Heart right ventricle (tissue), 16 donors: ENCODE measurements around the gene ENPP7. TPM values are rescaled to one million over a fixed set of nuclear protein-coding genes. Genes with fewer than 3 reads are reported as not detected.

Experiments
- ATAC-seq, 8 donors: fragments of 200-7000 bp; cut with Tn5 transposase; one replicate each; pipeline ENCODE4 v1.9.1; 2020; ENCODE audit warnings: mild to moderate bottlenecking in 8 of 8, moderate library complexity in 8 of 8, moderate number of reproducible peaks in 1 of 8
- DNase-seq, 2 donors: peaks; one replicate each; pipeline ENCODE4 v3.0.0-alpha.2; 2020
- H3K27ac ChIP-seq, 10 donors: fragments of 200-600 bp; sonication (generic) in 2 of 10; one replicate each; pipeline versions ENCODE4 v1.5.0 to v1.8.0; 2020 to 2022; ENCODE audit warnings: mild to moderate bottlenecking in 3 of 10
- H3K27me3 ChIP-seq, 7 donors: fragments of 200-600 bp; one replicate each; pipeline ENCODE4 v1.8.0; 2021 to 2022; ENCODE audit warnings: mild to moderate bottlenecking in 2 of 7
- H3K36me3 ChIP-seq, 9 donors: fragments of 200-600 bp; sonication (generic) in 1 of 9; one replicate each; pipeline versions ENCODE4 v1.5.0 to v1.8.0; 2020 to 2022; ENCODE audit warnings: mild to moderate bottlenecking in 2 of 9
- H3K4me1 ChIP-seq, 9 donors: fragments of 200-600 bp; sonication (generic) in 1 of 9; one replicate each; pipeline versions ENCODE4 v1.5.0 to v1.8.0; 2020 to 2022; ENCODE audit warnings: mild to moderate bottlenecking in 4 of 9
- H3K4me3 ChIP-seq, 10 donors: fragments of 200-600 bp; sonication (generic) in 2 of 10; one replicate each; pipeline versions ENCODE4 v1.5.0 to v1.8.0; 2020 to 2022; ENCODE audit warnings: mild to moderate bottlenecking in 7 of 10, moderate library complexity in 2 of 10
- H3K9me3 ChIP-seq, 11 donors: fragments of 200-600 bp in 10 of 11; sonication (generic) in 2 of 11; one replicate each; pipeline versions ENCODE4 v1.5.0 to v1.8.0; 2013 to 2022; ENCODE audit warnings: mild to moderate bottlenecking in 2 of 11, control low read depth in 1 of 11, moderate library complexity in 1 of 11
- CTCF ChIP-seq, 9 donors: fragments of 200-600 bp; sonication (generic) in 2 of 9; IDR thresholded peaks; one replicate each; pipeline versions ENCODE4 v1.5.0 to v1.8.0; 2021 to 2022; ENCODE audit warnings: antibody characterized with exemption in 9 of 9, mild to moderate bottlenecking in 5 of 9, moderate library complexity in 1 of 9
- WGBS, 2 donors: extraction: QIAGEN DNeasy Blood & Tissue Kit; methylation state at CpG; one replicate each; pipeline ENCODE4 v1.1.7; 2013; ENCODE audit warnings: inconsistent platforms in 1 of 2; 5-methylcytosine and 5-hydroxymethylcytosine counted together
- intact Hi-C, 10 donors: fragments of 100-400 bp; cut with DNase I; formaldehyde crosslinking; loops; one replicate each; pipeline versions ENCODE4 v1.11.1 to v1.14.2; 2022
- polyA plus RNA-seq, 2 donors: library from polyadenylated mRNA; stranded (reverse); fragments of 200-250 nt; gene quantifications; one replicate each; pipeline ENCODE4 v1.2.3, GENCODE V29; 2013
- total RNA-seq, 10 donors: library from RNA; stranded (reverse); fragmentation: NEBNext Ultra II Directional in 3 of 10; extraction: Animal tissue kit (Norgen Biotek cat#: 25700) in 3 of 10; gene quantifications; one replicate each; pipeline versions ENCODE4 v1.2.1 to v1.2.4, GENCODE V29; 2021 to 2023
- donor health status: Arrhythmogenic right ventricular cardiomyopathy.
- donor health status: ischemic (EF 13 %, LVEDD 7.1; RV severe dilation, severe dysfunction).
- donor health status: healthy with polysubstance abuse.
- donor health status: DM: no; HTN: yes; CAD: no.
- donor health status: DM: no; HTN: no; CAD: no.
- donor health status: ischemic (EF 25% LVEDD 6.9; RV normal size, moderate dysfunction).
- donor health status: ischemic (EF 25% LVEDD 5.7; RV mildly dilated, moderate dysfunction).
- donor health status: healthy.
- donor health status: DM: yes; HTN: yes; CAD: no.
- donor health status: Ischemic cardiomyopathy.
- donor health status: ischemic (EF 35%, LVEDD 5.7; RV mildly dilated, moderate dysfunction).
- donor health status: nonischemic (EF 11% LVEDD 7.7; RV severe dilation, severe dysfunction).
- donor health status: DM: yes; HTN: yes; CAD: no.
- donor health status: PGD.
- donor health status: ischemic (EF 29% LVEDD 5.4; RV normal size, mild dysfunction).
- donor health status: nonischemic (EF 23%, LVEDD 6.1; RV moderate dilation, normal function).

ENPP7 gene
- total and polyA plus RNA-seq, 12 donors = not detected

- Histone ChIP-seq H3K36me3 (no peaks in the 10 kb centered on the region), H3K9me3 (no peaks in the 10 kb centered on the region), H3K27ac (no peak overlapping the region), H3K27me3 (peaks cover 0 to 76% (median 45%) of the 10 kb centered on the region in 7 donors), H3K4me1 (peaks cover 0 to 33% (median 21%) of the 10 kb centered on the region in 9 donors), H3K4me3 (no peak overlapping the region)
- DNase-seq (no peak), ATAC-seq (no peak)
- WGBS, 2 donors = 83 to 89% methylated on average over 8 of the region's 8 CpGs
- no peak for TF ChIP-seq CTCF (IDR thresholded peaks at IDR 0.05)
- intact Hi-C loops = loop anchor here in 1 of 10 donors (5.0 kb wide), 1 partner anchor 1078 kb away; no protein-coding TSS in a partner anchor
Observed at GRCh38 chr17:79774561-79774975, 43.8 kb downstream of the ENPP7 start.

- no peak for ATAC-seq
Observed at GRCh38 chr17:79775632-79776031, 44.9 kb downstream of the ENPP7 start.

GRCh38 chr17:79776376-79777119, 45.8 kb downstream of the ENPP7 start:
- Histone ChIP-seq H3K27ac (peak overlapping the region in 9 of 10 donors; percentile 72 to 85 (median 78)), H3K27me3 (peaks cover 0 to 81% (median 41%) of the 10 kb centered on the region in 7 donors), H3K4me3 (peak overlapping the region in 7 of 10 donors; percentile 32 to 64 (median 57)), H3K36me3 (no peaks in the 10 kb centered on the region), H3K9me3 (no peaks in the 10 kb centered on the region), H3K4me1 (peaks cover 0 to 41% (median 21%) of the 10 kb centered on the region in 9 donors)
- ATAC-seq (no peak), DNase-seq (no peak)
- TF ChIP-seq CTCF (IDR thresholded peaks at IDR 0.05) = no peak
- 59 to 66% methylated on average over 11 of the region's 11 CpGs for WGBS, 2 donors
- intact Hi-C loops = loop anchor here in 2 of 10 donors (2.0 to 5.0 kb wide), 2 partner anchors 30 to 34 kb away; no protein-coding TSS in a partner anchor

More at GRCh38 chr17:79775632-79776031, 44.9 kb downstream of the ENPP7 start:
- H3K4me1 ChIP-seq = peaks cover 0 to 33% (median 21%) of the 10 kb centered on the region in 9 donors
- H3K27ac ChIP-seq = no peak overlapping the region
- no peak for TF ChIP-seq CTCF (IDR thresholded peaks at IDR 0.05)
- intact Hi-C loops = loop anchor here in 2 of 10 donors (2.0 to 5.0 kb wide), 2 partner anchors 29 to 33 kb away; no protein-coding TSS in a partner anchor
- DNase-seq = no peak
- no peaks in the 10 kb centered on the region for H3K9me3 ChIP-seq
- 85 to 90% methylated on average over 6 of the region's 6 CpGs for WGBS, 2 donors
- no peak overlapping the region for H3K4me3 ChIP-seq
- peaks cover 0 to 83% (median 45%) of the 10 kb centered on the region in 7 donors for H3K27me3 ChIP-seq
- H3K36me3 ChIP-seq = no peaks in the 10 kb centered on the region

GRCh38 chr17:79777120-79777893, 46.6 kb downstream of the ENPP7 start:
- Histone ChIP-seq H3K4me3 (peak overlapping the region; percentile 32 to 64 (median 56)), H3K4me1 (peaks cover 0 to 48% (median 21%) of the 10 kb centered on the region in 9 donors), H3K27me3 (peaks cover 0 to 85% (median 38%) of the 10 kb centered on the region in 7 donors), H3K36me3 (peaks cover 0 to 2% (median 0%) of the 10 kb centered on the region in 9 donors), H3K27ac (peak overlapping the region; percentile 2 to 85 (median 77)), H3K9me3 (no peaks in the 10 kb centered on the region)
- TF ChIP-seq CTCF (IDR thresholded peaks at IDR 0.05) = peak in 6 of 9 donors; percentile 7 to 55 (median 36)
- DNase-seq (peak; percentile 78 to 79), ATAC-seq (peak; percentile 57 to 88 (median 77))
- intact Hi-C loops = loop anchor here in 2 of 10 donors (2.0 to 5.0 kb wide), 2 partner anchors 31 to 35 kb away; no protein-coding TSS in a partner anchor
- 6 to 8% methylated on average over 46 to 51 of the region's 51 CpGs for WGBS, 2 donors
